ENCODE measurements around the gene DRC1.

DRC1 gene

GRCh38 chr2:26359886-26360473 is 41.7 kb upstream of the DRC1 start:
- Histone ChIP-seq H3K9me3 (replicated peaks; ENCODE audit: insufficient read depth, low read length) (no peaks in the 10 kb centered on the region), H2AFZ (ENCODE audit: low read length) (no peak overlapping the region), H3K27me3 (replicated peaks; ENCODE audit: insufficient read depth, low read length) (no peaks in the 10 kb centered on the region), H3K27ac (ENCODE audit: low read length) (no peak overlapping the region), H3K9ac (ENCODE audit: low read length) (no peak overlapping the region), H3K4me2 (ENCODE audit: low read depth, low read length) (no peak overlapping the region), H3K79me2 (ENCODE audit: low read length) (peaks cover 99% of the 10 kb centered on the region), H4K20me1 (ENCODE audit: insufficient read depth, low read length) (peaks cover 45% of the 10 kb centered on the region), H3K4me1 (ENCODE audit: low read length) (no peaks in the 10 kb centered on the region), H3K9me2 (replicated peaks; ENCODE audit: insufficient read depth, low read length) (no peaks in the 10 kb centered on the region), H3F3A (ENCODE audit: insufficient read depth, low read length) (no peaks in the 10 kb centered on the region), H3K36me3 (replicated peaks; ENCODE audit: insufficient read depth, low read length) (peaks cover under 1% of the 10 kb centered on the region; the same call in 1 of the 2 replicates), H3K4me3 (ENCODE audit: low read length) (no peak overlapping the region)
- TF ChIP-seq CTCF (IDR thresholded peaks at IDR 0.05; ENCODE audit: low read length) (no peak), EZH2phosphoT487 (IDR thresholded peaks at IDR 0.05; ENCODE audit: low read length) (no peak), EZH2 (optimal IDR thresholded peaks at IDR 0.05; ENCODE audit: low read depth, low read length) (no peak)
- no peak for DNase-seq

DNA sequence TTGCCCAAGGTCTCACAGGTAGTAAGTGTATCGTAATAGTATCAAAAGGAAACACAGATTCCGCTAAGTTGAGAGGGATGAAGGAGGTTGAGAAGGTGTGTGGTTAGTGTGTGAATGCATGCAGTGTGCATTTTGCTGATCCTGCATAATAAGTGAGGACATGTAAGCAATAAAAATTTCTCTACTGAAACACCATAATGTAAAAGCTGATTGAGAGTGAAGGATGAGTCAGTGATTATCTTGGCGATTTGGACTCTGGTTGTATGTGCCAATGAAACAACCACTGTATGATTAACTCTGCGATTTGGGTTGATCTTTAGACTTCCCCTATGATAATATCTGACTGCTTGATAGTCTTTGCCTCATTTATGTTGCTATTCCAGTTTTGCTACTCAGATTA is 38.4 kb upstream of the DRC1 start:
- H3K9me3 ChIP-seq (replicated peaks; ENCODE audit: insufficient read depth, low read length): no peaks in the 10 kb centered on the region
- no peak overlapping the region for H2AFZ ChIP-seq (ENCODE audit: low read length)
- no peaks in the 10 kb centered on the region for H3K9me2 ChIP-seq (replicated peaks; ENCODE audit: insufficient read depth, low read length)
- no peaks in the 10 kb centered on the region for H3F3A ChIP-seq (ENCODE audit: insufficient read depth, low read length)
- no peaks in the 10 kb centered on the region for H3K27me3 ChIP-seq (replicated peaks; ENCODE audit: insufficient read depth, low read length)
- H3K4me3 ChIP-seq (ENCODE audit: low read length): no peak overlapping the region
- H4K20me1 ChIP-seq (ENCODE audit: insufficient read depth, low read length): peaks cover 25% of the 10 kb centered on the region
- no peak for TF ChIP-seq EZH2phosphoT487 (IDR thresholded peaks at IDR 0.05; ENCODE audit: low read length)
- TF ChIP-seq CTCF (IDR thresholded peaks at IDR 0.05; ENCODE audit: low read length): no peak
- TF ChIP-seq EZH2 (optimal IDR thresholded peaks at IDR 0.05; ENCODE audit: low read depth, low read length): no peak
- no peaks in the 10 kb centered on the region for H3K4me1 ChIP-seq (ENCODE audit: low read length)
- H3K9ac ChIP-seq (ENCODE audit: low read length): no peak overlapping the region
- no peak overlapping the region for H3K4me2 ChIP-seq (ENCODE audit: low read depth, low read length)
- peaks cover 10% of the 10 kb centered on the region; the same call in 1 of the 2 replicates for H3K36me3 ChIP-seq (replicated peaks; ENCODE audit: insufficient read depth, low read length)
- H3K27ac ChIP-seq (ENCODE audit: low read length): no peak overlapping the region
- DNase-seq: no peak
- H3K79me2 ChIP-seq (ENCODE audit: low read length): peaks cover 83% of the 10 kb centered on the region

DNA sequence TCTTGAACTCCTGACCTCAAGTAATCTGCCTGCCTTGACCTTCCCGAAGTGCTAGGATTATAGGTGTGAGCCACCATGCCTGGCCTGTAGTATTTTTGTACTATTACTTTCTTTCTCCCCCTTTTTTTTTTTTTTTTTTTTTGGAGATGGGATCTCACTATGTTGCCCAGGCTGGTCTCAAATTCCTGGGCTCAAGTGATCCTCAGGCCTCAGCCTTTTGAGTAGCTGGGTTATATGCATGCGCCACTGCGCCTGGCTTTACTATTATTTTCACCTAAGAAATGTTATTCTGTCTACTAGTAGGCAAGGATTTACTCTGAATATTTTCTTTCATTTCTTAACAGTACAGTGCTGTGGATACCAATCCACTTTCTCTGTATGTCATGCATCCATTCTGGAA is 37.8 kb upstream of the DRC1 start:
- peaks cover 10% of the 10 kb centered on the region; the same call in 1 of the 2 replicates for H3K36me3 ChIP-seq (replicated peaks; ENCODE audit: insufficient read depth, low read length)

More for the DNA sequence above, 37.8 kb upstream of the DRC1 start:
- Histone ChIP-seq H3K9ac (ENCODE audit: low read length) (no peak overlapping the region), H3K4me3 (ENCODE audit: low read length) (no peak overlapping the region), H4K20me1 (ENCODE audit: insufficient read depth, low read length) (peaks cover 18% of the 10 kb centered on the region), H2AFZ (ENCODE audit: low read length) (no peak overlapping the region), H3K79me2 (ENCODE audit: low read length) (peaks cover 77% of the 10 kb centered on the region), H3K4me1 (ENCODE audit: low read length) (no peaks in the 10 kb centered on the region), H3K9me3 (replicated peaks; ENCODE audit: insufficient read depth, low read length) (no peaks in the 10 kb centered on the region), H3K4me2 (ENCODE audit: low read depth, low read length) (no peak overlapping the region), H3F3A (ENCODE audit: insufficient read depth, low read length) (no peaks in the 10 kb centered on the region), H3K27ac (ENCODE audit: low read length) (no peak overlapping the region), H3K27me3 (replicated peaks; ENCODE audit: insufficient read depth, low read length) (no peaks in the 10 kb centered on the region), H3K9me2 (replicated peaks; ENCODE audit: insufficient read depth, low read length) (no peaks in the 10 kb centered on the region)
- no peak for DNase-seq
- no peak for TF ChIP-seq CTCF (IDR thresholded peaks at IDR 0.05; ENCODE audit: low read length)
- TF ChIP-seq EZH2 (optimal IDR thresholded peaks at IDR 0.05; ENCODE audit: low read depth, low read length): no peak
- TF ChIP-seq EZH2phosphoT487 (IDR thresholded peaks at IDR 0.05; ENCODE audit: low read length): no peak
